DMS 273 (cell line): Measurements from ENCODE around the gene TMEM179.
"Not testable (repeated sequence)": the region's sequence is repeated elsewhere in the genome, so short reads cannot be mapped to it uniquely, and the experiment has no call there.

Experiments
- DNase-seq: peaks from one replicate; lab custom pipeline; 2025; ENCODE audit not compliant: unreplicated experiment; lab: John Stamatoyannopoulos, UW

Gene TMEM179

DNA sequence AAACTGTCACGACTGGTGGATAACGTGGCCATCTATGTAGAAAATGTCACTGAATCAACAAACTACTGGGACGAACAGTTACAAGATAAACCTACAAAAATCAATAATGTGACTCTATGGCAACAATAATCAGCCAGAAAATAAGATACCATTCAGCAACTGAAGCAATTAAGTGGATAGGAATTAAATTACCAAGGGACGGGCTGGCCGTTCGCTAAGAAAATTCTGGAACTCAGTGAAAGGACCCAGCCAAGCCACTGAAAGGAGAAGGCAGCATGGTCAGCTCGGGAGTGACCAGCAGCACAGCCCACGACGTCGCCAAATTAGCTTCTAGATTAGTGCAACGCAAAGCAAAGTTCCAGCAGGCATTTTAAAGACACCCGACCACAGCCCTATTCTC, 33.6 kb upstream of the TMEM179 start:
- DNase-seq: no peak

GRCh38 chr14:104637546-104638003, 33.0 kb upstream of the TMEM179 start:
- no peak for DNase-seq

DNA sequence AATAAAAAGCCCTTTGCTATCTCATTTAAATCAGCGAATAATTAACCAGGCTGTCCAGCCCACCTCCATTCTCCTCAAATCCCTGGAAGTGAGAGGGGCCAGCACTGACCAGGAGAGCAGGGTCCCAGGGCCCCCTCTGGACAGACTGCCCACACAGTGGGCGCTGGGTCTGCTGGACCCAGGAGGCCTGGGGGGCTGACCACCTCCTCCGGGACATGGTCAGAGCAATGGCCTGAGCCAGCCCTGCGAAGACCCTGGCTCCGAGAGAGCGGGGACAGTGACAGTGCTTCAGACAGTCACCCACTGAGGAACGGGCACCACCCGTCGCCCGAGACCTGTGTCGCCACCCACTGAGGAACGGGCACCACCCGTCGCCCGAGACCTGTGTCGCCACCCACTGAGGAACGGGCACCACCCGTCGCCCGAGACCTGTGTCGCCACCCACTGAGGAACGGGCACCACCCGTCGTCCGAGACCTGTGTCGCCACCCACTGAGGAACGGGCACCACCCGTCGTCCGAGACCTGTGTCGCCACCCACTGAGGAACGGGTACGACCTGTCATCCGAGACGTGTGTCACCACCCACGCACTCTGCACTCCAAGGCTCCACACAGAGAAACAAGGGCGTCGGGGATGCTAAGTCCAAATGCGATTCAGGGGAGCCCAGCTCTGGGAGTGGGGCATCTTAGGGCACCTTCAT, 32.4 kb upstream of the TMEM179 start:
- DNase-seq: not testable (repeated sequence)

DNA sequence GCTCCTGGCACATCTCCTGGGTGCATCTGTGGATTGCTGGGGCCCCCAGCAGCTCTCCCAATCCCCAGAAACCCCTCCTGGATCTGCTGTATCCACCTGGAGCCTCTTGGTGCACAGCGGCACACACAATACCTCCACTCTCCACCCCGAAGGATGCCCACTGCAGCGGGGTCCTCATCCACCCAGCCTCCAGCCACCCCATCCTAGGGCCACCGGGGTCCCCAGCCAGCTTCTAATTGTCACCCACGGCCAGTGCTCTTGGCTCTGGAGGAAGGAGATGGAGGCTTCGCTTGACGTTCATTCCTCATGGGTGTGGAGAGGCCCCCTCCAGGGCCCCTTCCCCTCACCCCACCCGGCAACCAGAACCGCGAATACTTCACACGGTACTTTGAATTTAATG, 31.6 kb upstream of the TMEM179 start:
- no peak for DNase-seq

DNA sequence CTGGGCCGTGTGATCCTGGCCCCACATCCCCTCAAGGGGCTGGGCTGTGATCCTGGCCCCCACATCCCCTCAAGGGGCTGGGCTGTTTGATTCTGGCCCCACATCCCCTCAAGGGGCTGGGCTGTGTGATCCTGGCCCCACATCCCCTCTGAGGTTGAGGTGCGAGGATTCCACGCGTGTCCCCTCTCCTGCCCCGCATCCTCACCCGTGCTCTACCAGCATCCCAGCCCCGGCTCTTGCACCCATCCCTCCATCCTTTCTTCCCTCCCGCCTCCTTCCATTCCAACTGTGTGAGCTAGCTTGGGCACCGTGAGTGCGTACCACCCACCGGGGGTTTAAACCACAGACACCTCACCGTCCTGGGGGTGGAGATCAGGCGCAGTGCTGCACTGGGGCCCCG, 31.1 kb upstream of the TMEM179 start:
- no peak for DNase-seq

DNA sequence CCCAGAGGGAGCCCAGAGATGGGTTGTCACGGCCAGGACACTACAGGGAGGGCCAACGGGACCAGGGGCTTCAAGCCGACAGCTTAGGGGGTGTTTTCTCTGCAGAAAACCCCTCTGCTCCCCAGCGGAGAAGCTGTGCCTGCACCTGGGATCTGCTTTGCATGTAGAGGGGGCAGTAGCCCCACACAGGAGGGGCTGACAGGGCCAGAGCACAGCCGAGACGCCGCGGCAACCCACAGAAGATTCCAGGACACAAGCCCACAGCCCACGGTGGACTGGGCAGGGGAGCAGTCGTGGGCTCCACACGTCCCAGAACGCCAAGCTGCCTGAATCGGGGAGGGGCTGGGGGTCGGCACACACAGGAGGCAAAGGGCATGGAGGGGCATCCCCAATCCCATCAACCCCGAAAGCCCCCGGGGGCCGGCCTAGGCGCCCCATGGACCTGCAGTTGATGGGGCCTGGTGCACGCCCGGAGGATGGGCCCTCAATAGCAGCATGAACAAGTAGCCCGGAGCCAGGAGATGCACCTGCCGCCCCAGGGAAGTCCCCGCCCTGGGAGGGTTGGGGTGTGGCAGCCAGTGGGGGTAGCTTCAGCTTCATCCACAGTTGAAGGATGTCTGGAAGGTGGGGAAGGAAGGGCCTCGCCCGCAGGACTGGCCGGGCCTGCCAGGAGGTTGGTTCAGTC, 30.5 kb upstream of the TMEM179 start:
- no peak for DNase-seq

DNA sequence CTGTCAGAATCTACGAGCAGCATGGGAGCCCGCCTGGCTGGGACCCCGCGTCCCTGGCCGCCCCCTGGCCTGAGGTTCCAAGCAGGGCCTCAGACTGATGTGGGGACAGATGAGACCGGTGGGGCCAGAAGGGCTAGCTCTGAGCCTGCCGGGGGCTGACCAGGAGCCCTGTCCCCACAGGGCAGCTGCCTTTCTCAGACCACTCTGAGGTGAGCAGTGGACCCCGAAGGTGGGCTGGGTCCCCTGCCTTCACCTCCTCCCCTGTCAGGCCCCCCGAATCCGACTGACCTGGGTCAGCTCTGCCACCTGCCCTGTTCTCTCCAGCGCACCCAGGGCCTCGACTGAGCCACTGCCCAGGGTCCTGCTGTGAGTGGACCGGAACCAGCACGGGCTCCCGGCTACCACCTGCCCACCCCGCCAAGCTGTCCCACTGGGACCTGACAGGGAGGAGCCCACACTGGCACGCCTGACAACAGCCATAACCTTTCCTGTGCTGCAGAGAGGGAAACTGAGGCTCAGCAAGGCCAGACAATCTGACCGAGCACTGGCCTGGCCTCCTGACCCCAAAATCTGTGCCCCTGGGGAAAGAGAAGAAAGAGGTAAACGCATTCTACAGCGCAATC, 29.7 kb upstream of the TMEM179 start:
- DNase-seq: no peak

- DNase-seq: no peak
Observed at GRCh38 chr14:104633276-104634137, 28.9 kb upstream of the TMEM179 start.

DNA sequence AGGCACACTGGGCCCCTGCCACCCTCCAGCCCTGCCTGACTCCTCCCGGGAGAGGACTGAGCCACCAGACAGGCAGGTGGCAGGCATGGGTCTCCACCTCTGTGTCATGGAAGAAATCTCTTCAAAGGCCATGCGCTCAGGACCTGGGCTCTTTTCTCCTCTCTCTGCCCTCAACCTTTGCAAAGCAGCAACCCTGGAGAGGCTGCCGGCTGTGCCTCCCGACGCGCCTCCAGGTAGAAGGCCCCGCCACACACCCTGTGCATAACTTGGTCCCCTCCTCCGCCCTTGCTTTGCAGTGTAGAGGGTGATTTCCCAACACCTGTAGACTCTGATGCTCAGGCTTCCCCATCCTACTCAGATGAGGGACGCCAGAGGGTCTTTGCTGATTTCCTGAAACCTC, 28.2 kb upstream of the TMEM179 start:
- no peak for DNase-seq

GRCh38 chr14:104624939-104625338, 20.4 kb upstream of the TMEM179 start:
- no peak for DNase-seq

- no peak for DNase-seq
Observed at GRCh38 chr14:104614126-104614812, 9.7 kb upstream of the TMEM179 start.

DNA sequence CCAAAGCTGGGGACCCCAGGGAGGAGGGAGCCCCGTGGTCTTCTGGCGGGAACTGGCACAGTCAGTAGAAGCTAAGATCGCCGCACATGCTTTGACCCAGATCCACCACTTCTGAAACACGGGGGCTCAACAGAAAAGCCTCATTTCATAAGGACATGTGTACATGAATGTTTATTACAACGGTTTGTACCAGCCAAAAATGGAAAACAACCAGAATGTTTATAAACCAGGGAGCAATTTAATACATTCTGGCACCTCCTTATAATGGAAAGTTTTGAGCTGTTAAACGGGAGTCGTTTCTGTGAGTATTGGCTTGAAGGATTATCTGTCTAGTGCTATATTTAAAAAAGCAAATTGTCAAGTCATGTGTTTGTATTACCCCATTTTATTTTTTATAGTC, 7.3 kb upstream of the TMEM179 start:
- DNase-seq: no peak

DNA sequence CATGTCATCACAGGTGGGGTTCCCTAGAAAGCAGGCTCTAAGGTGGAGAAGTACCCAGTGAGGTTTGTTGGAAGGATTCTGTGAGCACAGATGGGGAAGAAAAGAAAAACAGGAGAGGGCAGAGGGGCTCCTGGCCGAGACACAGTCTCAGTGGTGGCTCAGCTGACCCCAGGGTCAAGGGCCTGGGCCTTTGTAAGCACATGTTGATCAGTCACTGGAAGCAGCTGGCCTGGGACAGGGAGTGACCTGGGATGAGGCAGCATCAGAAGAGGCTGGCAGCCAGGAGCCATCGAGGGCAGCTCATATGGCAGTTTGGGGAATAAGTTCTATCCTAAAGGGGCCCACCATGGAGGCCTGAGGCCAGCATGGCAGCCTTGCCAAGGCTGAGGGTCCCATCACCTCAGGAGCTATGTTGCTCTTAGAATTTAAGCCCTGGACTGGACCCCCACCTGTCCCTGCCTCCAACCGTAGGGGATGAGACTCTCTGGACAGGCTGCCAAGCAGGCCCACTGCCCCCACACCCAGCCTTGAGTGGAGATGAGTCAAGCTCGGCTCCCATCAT, 6.3 kb upstream of the TMEM179 start:
- DNase-seq: no peak

DNA sequence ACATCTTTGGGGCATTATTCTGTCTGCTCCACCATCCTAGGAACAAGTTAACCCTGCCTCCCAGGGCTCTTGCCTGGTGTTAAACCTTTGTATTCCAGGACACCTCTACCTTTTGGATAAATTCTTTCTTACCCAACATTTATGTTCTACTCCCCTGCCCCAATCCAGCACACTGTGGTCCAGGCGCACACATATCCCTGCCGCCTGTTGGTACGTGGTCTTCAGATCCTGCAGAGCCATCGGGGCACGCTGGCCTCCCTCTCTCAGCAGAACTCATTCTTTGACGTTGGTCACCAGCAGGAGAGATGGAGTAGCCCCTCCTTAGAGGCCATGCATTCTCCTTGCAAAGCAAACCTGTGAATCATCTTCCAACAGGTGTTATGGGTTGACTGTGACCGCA, 5.1 kb upstream of the TMEM179 start:
- no peak for DNase-seq

- DNase-seq: peak; percentile 65
Observed at GRCh38 chr14:104603711-104604401, 716 bp downstream of the TMEM179 start.

GRCh38 chr14:104602933-104603325, 1.6 kb downstream of the TMEM179 start:
- no peak for DNase-seq

GRCh38 chr14:104602315-104602932, 2.1 kb downstream of the TMEM179 start:
- DNase-seq: no peak

DNA sequence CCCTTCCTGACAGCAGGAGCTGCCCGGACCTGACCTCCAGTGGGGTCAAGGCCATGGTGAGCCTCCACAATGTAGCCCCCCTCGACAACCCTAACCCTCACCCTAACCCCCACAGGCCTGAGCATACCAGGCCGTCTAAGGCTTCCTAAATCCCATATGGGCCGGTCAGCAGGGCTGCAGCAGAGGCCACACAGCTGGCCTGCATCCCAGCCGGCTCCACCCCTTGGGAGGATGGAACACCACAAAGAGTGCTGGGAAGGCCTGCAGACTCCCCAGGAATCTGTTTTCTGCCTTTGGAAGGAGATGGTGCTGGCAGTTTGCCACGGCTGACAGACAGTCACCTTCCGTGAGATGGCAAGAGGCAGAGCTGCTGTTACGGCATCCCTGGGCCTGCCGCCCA, 2.8 kb downstream of the TMEM179 start:
- peak; percentile 83 for DNase-seq

- no peak for DNase-seq
Observed at GRCh38 chr14:104600805-104601204, 3.8 kb downstream of the TMEM179 start.
